Testis (tissue), 2 donors: ENCODE results near the gene RAP1GDS1.

Experiments used
- POLR2A ChIP-seq: fragments of 450-650 bp; IDR thresholded peaks from one replicate; pipeline ENCODE4 v1.6.1; 2017; ENCODE audit warnings: antibody characterized with exemption, mild to moderate bottlenecking, moderate library complexity
- TF ChIP-seq, protein P1 (sequence below), 3 experiments: fragments of 450-650 bp in 2 of 3; fragments of 200-600 bp in 1 of 3; sonication (generic) in 1 of 3; IDR thresholded peaks; one replicate each; pipeline ENCODE4 v1.5.1; 2016 to 2019; ENCODE audit warnings: antibody characterized with exemption in 3 of 3, mild to moderate bottlenecking in 2 of 3, moderate library complexity in 1 of 3

DNA sequence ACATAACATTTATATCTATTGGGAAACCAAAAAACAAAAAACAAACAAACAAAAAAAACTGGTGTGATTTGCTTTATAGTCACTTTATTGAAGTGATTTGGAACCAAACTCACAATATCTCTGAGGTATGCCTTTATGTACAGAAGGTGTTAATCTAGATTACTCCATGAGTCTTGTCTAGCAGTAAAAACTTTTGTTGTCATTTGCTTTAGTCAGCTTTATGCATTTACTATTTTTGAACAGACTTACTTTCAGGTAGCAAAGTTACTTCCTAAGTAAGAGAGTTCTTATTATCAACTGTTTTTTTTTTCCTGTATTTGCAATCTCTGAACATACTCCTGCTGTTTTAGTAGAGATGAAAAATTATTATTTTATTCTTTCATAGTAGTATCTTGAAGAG, 39.5 kb downstream of the RAP1GDS1 start:
- TF ChIP-seq, protein P1, sequence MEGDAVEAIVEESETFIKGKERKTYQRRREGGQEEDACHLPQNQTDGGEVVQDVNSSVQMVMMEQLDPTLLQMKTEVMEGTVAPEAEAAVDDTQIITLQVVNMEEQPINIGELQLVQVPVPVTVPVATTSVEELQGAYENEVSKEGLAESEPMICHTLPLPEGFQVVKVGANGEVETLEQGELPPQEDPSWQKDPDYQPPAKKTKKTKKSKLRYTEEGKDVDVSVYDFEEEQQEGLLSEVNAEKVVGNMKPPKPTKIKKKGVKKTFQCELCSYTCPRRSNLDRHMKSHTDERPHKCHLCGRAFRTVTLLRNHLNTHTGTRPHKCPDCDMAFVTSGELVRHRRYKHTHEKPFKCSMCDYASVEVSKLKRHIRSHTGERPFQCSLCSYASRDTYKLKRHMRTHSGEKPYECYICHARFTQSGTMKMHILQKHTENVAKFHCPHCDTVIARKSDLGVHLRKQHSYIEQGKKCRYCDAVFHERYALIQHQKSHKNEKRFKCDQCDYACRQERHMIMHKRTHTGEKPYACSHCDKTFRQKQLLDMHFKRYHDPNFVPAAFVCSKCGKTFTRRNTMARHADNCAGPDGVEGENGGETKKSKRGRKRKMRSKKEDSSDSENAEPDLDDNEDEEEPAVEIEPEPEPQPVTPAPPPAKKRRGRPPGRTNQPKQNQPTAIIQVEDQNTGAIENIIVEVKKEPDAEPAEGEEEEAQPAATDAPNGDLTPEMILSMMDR (IDR thresholded peaks at IDR 0.05), result no peak
- no peak for TF ChIP-seq POLR2A
